Keratinocyte (primary cell): Measurements from ENCODE around the gene RESP18. TPM values are rescaled to one million over a fixed set of nuclear protein-coding genes. Genes with fewer than 3 reads are reported as not detected.
"Not testable (repeated sequence)": the region's sequence is repeated elsewhere in the genome, so short reads cannot be mapped to it uniquely, and the experiment has no call there.

Experiments used
- DNase-seq: peaks from one replicate; pipeline ENCODE4 v3.0.0-alpha.2; 2011; ENCODE audit warnings: low read depth, missing footprints, low spot score
- FAIRE-seq: peaks from 2 replicates; lab custom pipeline; 2011; peaks lifted over from hg19 to GRCh38; lab: Jason Lieb, UNC
- H2AFZ ChIP-seq: 2 replicates; pipeline ENCODE4 v1.6.0; 2012; ENCODE audit warnings: low read length, control low read depth, inconsistent platforms; ENCODE audit not compliant: control insufficient read depth
- H3K27ac ChIP-seq: 2 replicates; pipeline ENCODE4 v1.5.1; 2011; ENCODE audit warnings: low read length; ENCODE audit not compliant: control insufficient read depth, insufficient read depth
- H3K27me3 ChIP-seq: 3 replicates; pipeline ENCODE4 v1.6.0; 2011; ENCODE audit warnings: low read length; ENCODE audit not compliant: control insufficient read depth, insufficient read depth; ENCODE audit errors: extremely low read depth
- H3K36me3 ChIP-seq, 2 experiments: 2 replicates in 1 of 2; 3 replicates in 1 of 2; pipeline ENCODE4 v1.5.1; 2011; ENCODE audit warnings: low read length in 2 of 2, mild to moderate bottlenecking in 1 of 2; ENCODE audit not compliant: control insufficient read depth in 2 of 2, insufficient read depth in 2 of 2; ENCODE audit errors: extremely low read depth in 1 of 2
- H3K4me1 ChIP-seq: 3 replicates; pipeline ENCODE4 v1.5.1; 2011; ENCODE audit warnings: low read length; ENCODE audit not compliant: control insufficient read depth, insufficient read depth; ENCODE audit errors: extremely low read depth
- H3K4me2 ChIP-seq: 3 replicates; pipeline ENCODE4 v1.6.0; 2011; ENCODE audit warnings: low read depth, low read length; ENCODE audit not compliant: control insufficient read depth, insufficient read depth; ENCODE audit errors: extremely low read depth
- H3K4me3 ChIP-seq, 3 experiments: fragments of 200-600 bp in 1 of 3; sonication (generic) in 1 of 3; 2 replicates in 2 of 3; 3 replicates in 1 of 3; pipeline ENCODE4 v1.5.1; 2011 to 2016; ENCODE audit warnings: low read length in 3 of 3, mild to moderate bottlenecking in 3 of 3, control low read depth in 2 of 3, inconsistent platforms in 1 of 3, low read depth in 1 of 3, mixed read lengths in 1 of 3, mixed run types in 1 of 3, moderate library complexity in 1 of 3; ENCODE audit not compliant: control insufficient read depth in 2 of 3, insufficient read depth in 2 of 3; ENCODE audit errors: extremely low read depth in 1 of 3
- H3K79me2 ChIP-seq: 2 replicates; pipeline ENCODE4 v1.6.0; 2012; ENCODE audit warnings: low read length; ENCODE audit not compliant: control insufficient read depth, insufficient read depth
- H3K9ac ChIP-seq: 3 replicates; pipeline ENCODE4 v1.6.0; 2011; ENCODE audit warnings: low read length; ENCODE audit not compliant: control insufficient read depth, insufficient read depth; ENCODE audit errors: extremely low read depth
- H3K9me1 ChIP-seq: 3 replicates; pipeline ENCODE4 v1.6.0; 2011; ENCODE audit warnings: low read length; ENCODE audit not compliant: control insufficient read depth, insufficient read depth; ENCODE audit errors: extremely low read depth
- H3K9me3 ChIP-seq: 2 replicates; pipeline ENCODE4 v1.5.1; 2012; ENCODE audit warnings: low read depth, low read length; ENCODE audit not compliant: control insufficient read depth
- H4K20me1 ChIP-seq: 3 replicates; pipeline ENCODE4 v1.6.0; 2011; ENCODE audit warnings: low read length; ENCODE audit not compliant: control insufficient read depth, insufficient read depth; ENCODE audit errors: extremely low read depth
- EZH2 ChIP-seq: IDR thresholded peaks from one replicate; pipeline ENCODE4 v1.6.1; 2012; ENCODE audit warnings: inconsistent platforms, mild to moderate bottlenecking, low read length, moderate library complexity
- dilution Hi-C: fragments of 300-500 bp; cut with MboI; formaldehyde crosslinking; loops from one replicate; pipeline ENCODE4 v1.7.0; 2020; ENCODE audit warnings: low sequenced_read_pairs; ENCODE audit not compliant: extremely low pct_ligation_motif_present
- polyA plus RNA-seq, 5 experiments: library from polyadenylated mRNA; depleted of rRNA in 3 of 5; stranded (reverse) in 3 of 5; stranded (forward) in 1 of 5; unstranded in 1 of 5; fragments of >200 nt; gene quantifications; 1 replicate in 1 of 5; 2 replicates in 3 of 5; 3 replicates in 1 of 5; pipeline versions ENCODE4 v1.2.1 to v1.2.3, GENCODE V29; 2011 to 2012; ENCODE audit warnings: missing spikeins in 2 of 5, low read depth in 1 of 5, low replicate concordance in 1 of 5
- TF ChIP-seq, protein P1 (sequence below), 3 experiments: IDR thresholded peaks in 1 of 3; conservative IDR thresholded peaks in 1 of 3; optimal IDR thresholded peaks in 1 of 3; 2 replicates in 2 of 3; 3 replicates in 1 of 3; pipeline versions ENCODE3 to v1.5.1; 2011; ENCODE audit warnings: low read length in 3 of 3, mild to moderate bottlenecking in 3 of 3, moderate library complexity in 2 of 3, control low read depth in 1 of 3, inconsistent platforms in 1 of 3; ENCODE audit not compliant: insufficient read depth in 2 of 3; ENCODE audit errors: extremely low read depth in 1 of 3

RESP18 gene
- polyA plus RNA-seq, 1 donor (not counting 4 experiments of a cell fraction or from before 2014, with no cell fraction given), result not detected

DNA sequence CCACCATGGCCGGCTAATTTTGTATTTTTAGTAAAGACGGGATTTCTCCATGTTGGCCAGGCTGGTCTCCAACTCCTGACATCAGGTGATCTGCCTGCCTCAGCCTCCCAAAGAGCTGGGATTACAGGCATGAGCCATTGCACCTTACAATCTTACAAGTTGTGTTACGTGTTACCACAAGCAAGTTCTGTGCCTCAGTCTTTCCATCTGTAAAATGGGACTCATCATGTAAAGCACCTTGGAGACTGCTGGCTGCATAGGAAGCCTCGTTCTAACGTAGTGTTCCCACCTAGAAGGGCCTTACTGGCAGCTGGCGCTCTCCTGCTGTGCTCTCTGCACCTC, 43.4 kb downstream of the RESP18 start:
- dilution Hi-C loops, result no loop called here
- H2AFZ ChIP-seq, result no peak overlapping the region
- no peak overlapping the region for H3K9ac ChIP-seq
- DNase-seq (no peak), FAIRE-seq (no peak)
- peaks cover 4 to 8% of the 10 kb centered on the region in 2 experiments for H3K36me3 ChIP-seq
- H3K4me1 ChIP-seq, result peaks cover 36% of the 10 kb centered on the region
- H3K27ac ChIP-seq, result peak overlapping the region; percentile 10
- TF ChIP-seq EZH2, result no peak
- TF ChIP-seq, protein P1, sequence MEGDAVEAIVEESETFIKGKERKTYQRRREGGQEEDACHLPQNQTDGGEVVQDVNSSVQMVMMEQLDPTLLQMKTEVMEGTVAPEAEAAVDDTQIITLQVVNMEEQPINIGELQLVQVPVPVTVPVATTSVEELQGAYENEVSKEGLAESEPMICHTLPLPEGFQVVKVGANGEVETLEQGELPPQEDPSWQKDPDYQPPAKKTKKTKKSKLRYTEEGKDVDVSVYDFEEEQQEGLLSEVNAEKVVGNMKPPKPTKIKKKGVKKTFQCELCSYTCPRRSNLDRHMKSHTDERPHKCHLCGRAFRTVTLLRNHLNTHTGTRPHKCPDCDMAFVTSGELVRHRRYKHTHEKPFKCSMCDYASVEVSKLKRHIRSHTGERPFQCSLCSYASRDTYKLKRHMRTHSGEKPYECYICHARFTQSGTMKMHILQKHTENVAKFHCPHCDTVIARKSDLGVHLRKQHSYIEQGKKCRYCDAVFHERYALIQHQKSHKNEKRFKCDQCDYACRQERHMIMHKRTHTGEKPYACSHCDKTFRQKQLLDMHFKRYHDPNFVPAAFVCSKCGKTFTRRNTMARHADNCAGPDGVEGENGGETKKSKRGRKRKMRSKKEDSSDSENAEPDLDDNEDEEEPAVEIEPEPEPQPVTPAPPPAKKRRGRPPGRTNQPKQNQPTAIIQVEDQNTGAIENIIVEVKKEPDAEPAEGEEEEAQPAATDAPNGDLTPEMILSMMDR (optimal IDR thresholded peaks at IDR 0.05 in 1 of 3, IDR thresholded peaks at IDR 0.05 in 1 of 3, conservative IDR thresholded peaks at IDR 0.05 in 1 of 3; ENCODE audit: extremely low read depth in 1 of 3, insufficient read depth in 2 of 3, low read length in 3 of 3), result no peak
- H3K9me3 ChIP-seq, result no peaks in the 10 kb centered on the region
- no peaks in the 10 kb centered on the region for H3K79me2 ChIP-seq
- H3K27me3 ChIP-seq, result no peaks in the 10 kb centered on the region
- H3K4me2 ChIP-seq, result peak overlapping the region; percentile 62
- peak overlapping the region in 1 of 3 experiments; percentile 37 for H3K4me3 ChIP-seq
- H4K20me1 ChIP-seq, result no peaks in the 10 kb centered on the region
- no peaks in the 10 kb centered on the region for H3K9me1 ChIP-seq

DNA sequence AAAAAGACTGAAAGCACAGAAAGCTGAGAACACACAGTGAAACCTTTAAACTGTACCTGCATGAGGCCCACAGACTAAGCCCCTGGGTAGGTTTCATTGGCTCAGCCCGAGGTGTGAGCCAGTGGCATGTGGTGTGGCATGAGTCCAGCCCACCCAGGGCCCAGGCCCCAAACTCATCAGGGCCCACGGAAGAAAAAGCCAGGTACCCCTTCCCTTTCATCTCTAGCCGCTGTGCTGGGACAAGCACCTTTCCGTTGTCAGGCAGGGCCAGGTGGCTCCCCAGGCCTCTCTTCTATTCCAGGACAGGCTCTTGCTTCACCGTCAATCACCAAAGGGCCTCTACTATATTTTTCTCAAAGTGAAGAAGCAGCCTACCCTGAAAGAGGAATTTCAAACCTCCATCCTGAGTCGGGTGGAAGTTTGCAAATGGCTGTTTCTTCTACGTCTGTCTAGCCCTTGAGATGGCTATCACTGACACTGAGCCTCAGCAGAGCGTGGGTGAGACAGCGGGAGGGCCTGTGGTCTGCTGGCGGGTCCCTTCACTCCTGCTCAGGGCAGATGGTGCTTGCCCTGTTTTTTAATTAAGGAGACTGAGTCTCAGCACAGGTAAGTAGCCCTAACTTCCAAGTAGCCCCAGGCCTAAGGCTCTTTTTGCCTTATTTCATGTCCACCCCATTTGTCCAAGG, 44.8 kb downstream of the RESP18 start:
- Histone ChIP-seq H3K4me1 (peaks cover 36% of the 10 kb centered on the region), H3K9ac (no peak overlapping the region), H3K4me2 (no peak overlapping the region), H3K36me3 (peaks cover 11 to 15% of the 10 kb centered on the region in 2 experiments), H4K20me1 (no peaks in the 10 kb centered on the region), H3K27ac (no peak overlapping the region), H3K4me3 (no peak overlapping the region), H3K9me3 (no peaks in the 10 kb centered on the region), H3K9me1 (no peaks in the 10 kb centered on the region), H2AFZ (no peak overlapping the region), H3K79me2 (no peaks in the 10 kb centered on the region), H3K27me3 (no peaks in the 10 kb centered on the region)
- FAIRE-seq (no peak), DNase-seq (no peak)
- dilution Hi-C loops, result no loop called here
- TF ChIP-seq, protein P1 (optimal IDR thresholded peaks at IDR 0.05 in 1 of 3, IDR thresholded peaks at IDR 0.05 in 1 of 3, conservative IDR thresholded peaks at IDR 0.05 in 1 of 3; ENCODE audit: extremely low read depth in 1 of 3, insufficient read depth in 2 of 3, low read length in 3 of 3), result no peak
- no peak for TF ChIP-seq EZH2

DNA sequence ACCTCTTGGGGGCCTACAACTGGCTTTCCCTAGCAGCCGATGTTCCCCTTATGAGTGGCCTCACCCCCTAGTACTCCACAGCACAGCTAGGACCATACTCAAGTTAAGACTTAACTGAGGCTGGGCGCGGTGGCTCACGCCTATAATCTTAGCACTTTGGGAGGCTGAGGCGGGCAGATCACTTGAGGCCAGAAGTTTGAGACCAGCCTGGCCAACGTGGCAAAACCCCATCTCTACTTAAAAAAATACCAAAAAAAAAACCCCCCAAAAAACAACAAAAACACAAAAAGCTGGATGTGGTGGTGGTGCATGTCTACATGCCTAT, 45.5 kb downstream of the RESP18 start:
- H3K9me1 ChIP-seq, H3K79me2 ChIP-seq, H3K4me3 ChIP-seq, DNase-seq, H3K27me3 ChIP-seq, H3K9ac ChIP-seq, H4K20me1 ChIP-seq, H3K27ac ChIP-seq, FAIRE-seq, H3K9me3 ChIP-seq, dilution Hi-C loops, H3K4me2 ChIP-seq, H2AFZ ChIP-seq: not testable (repeated sequence)
- H3K36me3 ChIP-seq, result peaks cover 12 to 16% of the 10 kb centered on the region in 2 experiments
- H3K4me1 ChIP-seq, result peaks cover 36% of the 10 kb centered on the region
